Kidney tubule cell (primary cell): ENCODE data around the gene MCCC2.
"Not testable (repeated sequence)": the region's sequence is repeated elsewhere in the genome, so short reads cannot be mapped to it uniquely, and the experiment has no call there.

ENCODE experiments used
- DNase-seq: peaks from one replicate; pipeline ENCODE4 v3.0.0-alpha.2; 2018; ENCODE audit warnings: low spot score

MCCC2 gene

DNA sequence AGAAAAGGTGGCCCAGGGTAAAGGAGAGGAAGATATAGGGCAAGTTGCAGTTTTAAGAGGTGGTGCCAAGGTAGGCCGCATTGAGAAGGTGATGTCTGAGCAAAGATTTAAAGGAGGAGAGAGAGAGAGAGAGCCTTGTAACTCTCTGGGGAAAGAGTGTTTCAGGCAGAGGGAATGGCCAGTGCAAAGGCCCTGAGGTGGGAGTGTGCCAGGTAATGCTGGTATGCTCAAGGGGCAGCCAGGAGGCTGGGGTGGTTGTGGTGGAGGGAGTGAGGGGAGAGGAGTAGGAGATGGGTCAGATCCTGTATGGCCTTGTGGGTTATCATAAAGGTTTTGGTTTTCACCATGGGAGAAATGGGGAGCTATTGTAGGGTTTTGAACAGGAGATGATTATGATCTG lies 9.9 kb downstream of the MCCC2 start:
- DNase-seq = no peak

- no peak for DNase-seq
Measured at GRCh38 chr5:71600783-71601182, 13.6 kb downstream of the MCCC2 start.

DNA sequence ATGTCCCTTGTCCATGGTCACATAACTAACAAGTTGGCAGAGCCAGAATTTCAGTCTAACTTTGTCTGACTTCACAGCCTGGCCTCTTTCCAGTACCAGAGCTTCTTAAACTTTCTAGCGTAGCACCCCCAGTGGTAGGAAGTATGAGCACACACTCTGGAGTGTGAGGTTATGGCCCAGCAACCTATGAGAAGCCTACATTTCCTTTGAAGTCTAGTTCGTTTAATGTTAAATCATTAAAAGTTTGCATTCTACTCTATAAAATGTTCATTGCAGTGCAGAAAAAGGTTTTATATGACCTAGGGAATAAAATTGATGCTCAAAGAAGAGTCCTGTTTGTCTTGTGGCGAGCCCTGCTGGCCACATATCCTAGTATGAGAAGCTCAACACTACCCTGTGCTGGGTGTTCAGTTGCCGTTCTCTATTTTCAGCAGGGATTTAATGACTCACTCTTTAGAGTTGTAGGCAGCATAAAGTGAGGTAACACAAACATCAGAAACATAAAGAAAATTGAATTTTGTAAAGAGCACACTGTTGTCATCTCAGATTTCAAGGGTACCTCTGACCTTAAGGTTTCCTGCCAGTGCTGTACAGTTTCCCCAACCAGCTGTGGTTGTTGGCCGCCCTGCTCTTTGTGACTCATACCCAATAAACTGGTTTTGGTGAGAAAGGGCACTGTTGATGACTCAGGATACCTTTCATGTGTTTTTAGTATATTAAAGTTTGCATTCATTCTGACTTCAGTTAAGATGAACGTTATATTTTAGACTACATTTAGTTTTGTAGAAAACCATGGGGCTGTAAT lies 14.3 kb downstream of the MCCC2 start:
- DNase-seq = peak; percentile 86

DNA sequence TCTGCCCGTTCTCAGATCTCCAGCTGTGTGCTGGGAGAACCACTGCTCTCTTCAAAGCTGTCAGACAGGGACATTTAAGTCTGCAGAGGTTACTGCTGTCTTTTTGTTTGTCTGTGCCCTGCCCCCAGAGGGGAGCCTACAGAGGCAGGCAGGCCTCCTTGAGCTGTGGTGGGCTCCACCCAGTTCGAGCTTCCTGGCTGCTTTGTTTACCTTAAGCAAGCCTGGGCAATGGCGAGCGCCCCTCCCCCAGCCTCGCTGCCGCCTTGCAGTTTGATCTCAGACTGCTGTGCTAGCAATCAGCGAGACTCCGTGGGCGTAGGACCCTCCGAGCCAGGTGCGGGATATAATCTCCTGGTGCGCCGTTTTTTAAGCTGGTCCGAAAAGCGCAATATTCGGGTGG lies 22.8 kb downstream of the MCCC2 start:
- not testable (repeated sequence) for DNase-seq

DNA sequence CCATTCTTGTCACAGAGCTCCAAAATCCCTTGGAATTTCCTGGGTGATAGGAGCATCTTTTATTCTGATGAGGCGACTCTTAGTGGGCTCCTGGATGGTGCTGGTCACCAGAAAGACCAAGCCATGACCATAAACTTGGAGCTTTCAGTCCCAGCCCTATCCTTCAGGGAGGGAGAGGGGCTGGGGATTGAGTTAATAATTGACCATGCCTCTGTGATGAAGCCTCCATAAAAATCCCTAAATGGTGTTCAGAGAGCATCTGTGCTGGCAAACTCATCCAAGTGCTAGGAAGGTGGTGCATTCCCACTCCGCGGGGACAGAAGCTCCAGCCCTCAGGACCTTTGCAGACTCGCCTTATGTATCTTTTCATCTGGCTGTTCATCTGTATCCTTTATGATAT lies 28.7 kb downstream of the MCCC2 start:
- DNase-seq = no peak

DNA sequence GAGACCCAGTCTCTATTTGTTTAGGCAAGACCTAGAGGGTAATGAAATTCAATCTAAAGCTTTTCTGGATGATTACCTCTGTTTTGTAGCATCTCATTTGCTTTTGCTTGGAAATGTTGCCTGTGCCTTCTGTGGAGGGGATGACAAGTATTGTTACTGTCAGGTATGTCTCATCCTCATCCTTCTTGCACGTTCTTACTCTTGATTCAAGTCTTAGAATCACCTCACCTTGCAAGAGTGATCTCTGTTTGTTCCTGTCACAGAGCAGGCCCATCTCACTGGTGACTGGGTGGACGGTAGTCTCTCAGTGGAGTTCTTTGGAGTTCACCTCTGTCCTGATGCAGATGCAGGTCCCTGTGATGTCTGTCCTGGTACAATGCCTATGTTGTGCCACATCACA lies 33.5 kb downstream of the MCCC2 start:
- no peak for DNase-seq

- no peak for DNase-seq
Measured at GRCh38 chr5:71621268-71621667, 34.1 kb downstream of the MCCC2 start.

- no peak for DNase-seq
Measured at GRCh38 chr5:71621741-71622140, 34.6 kb downstream of the MCCC2 start.

DNA sequence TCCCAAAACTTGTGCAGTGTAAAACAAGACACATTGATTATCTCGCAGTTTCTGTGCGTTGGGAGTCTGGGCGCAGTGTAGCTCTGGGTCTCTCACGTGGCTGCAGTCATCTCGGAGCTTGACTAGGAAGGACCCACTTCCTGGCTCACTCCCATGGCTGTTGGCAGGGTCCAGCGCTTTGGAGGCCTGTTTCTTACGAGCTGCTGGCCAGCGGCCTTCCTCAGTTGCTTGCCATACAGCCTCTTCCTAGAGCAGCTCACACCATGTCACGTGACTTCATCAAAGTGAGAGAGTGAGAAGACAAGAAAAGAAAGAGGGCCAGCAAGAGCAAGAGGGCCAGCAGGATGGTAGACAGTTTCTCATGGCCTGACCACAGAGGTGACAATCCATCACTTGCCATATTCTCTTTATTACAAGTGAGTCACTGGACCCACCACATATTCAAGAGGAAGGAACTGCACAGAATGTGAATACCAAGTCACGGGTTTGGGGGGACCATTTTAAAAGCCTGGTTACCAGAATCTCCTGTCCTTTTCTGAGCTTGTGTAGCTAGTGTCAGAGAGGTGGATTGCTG lies 36.2 kb downstream of the MCCC2 start:
- no peak for DNase-seq

GRCh38 chr5:71629950-71630349 lies 42.8 kb downstream of the MCCC2 start:
- DNase-seq = no peak

GRCh38 chr5:71631070-71631469 lies 43.9 kb downstream of the MCCC2 start:
- no peak for DNase-seq

DNA sequence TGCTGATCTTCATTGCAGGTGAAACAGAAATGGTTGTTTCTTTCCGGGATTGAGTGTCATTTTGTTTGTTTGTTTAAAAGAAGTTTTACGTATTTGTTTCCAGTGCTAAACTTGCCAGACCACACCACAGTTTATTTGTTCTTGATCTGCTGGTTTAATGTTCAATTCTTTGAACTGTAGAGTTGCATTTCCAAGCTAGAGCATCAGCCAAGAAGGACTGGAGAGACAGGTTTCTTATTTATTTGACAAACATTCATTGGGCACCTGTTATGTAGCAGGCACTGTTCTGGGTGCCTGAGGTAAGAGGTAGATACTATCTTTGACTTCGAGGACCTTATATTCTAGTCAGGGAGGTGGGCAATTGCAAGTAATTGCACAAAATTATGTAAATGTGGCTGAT lies 45.0 kb downstream of the MCCC2 start:
- DNase-seq = no peak

GRCh38 chr5:71633255-71634155 lies 46.4 kb downstream of the MCCC2 start:
- no peak for DNase-seq

DNA sequence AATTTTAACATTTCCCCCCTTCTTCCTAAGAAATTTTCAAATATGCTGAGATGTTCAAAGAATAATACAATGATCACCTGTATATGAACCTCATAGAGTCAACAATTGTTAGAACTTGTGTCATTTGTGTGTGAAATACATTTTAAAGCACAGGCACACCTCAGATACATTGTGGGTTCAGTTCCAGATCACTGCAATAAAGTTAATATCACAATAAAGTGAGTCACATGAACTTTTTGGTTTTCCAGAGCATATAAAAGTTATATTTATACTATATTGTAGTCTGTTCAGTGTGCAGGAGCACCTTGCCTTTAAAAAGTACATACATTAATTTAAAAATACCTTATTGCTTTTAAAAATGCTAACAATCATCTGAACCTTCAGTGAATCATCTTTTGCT lies 50.0 kb downstream of the MCCC2 start:
- DNase-seq = no peak

DNA sequence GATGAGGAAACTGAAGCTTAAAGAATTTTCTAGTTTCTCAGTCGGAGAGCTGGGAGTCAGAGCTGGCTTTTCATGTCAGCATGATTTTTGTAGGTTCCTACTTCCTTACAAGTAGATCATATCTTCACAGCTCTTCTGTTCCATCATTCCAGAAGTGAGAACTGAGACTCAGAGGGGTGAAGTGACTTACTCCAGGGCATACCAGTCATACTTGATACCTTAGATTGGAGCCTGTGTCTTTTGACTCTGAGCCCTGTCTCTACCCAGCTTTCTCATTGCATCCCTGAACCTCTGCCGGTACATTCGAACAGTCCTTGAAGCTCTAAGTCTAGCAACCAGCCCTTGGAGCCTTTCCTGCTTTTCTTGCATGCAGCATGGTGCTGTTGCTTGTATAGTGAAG lies 53.3 kb downstream of the MCCC2 start:
- DNase-seq = no peak

GRCh38 chr5:71645030-71645429 lies 57.9 kb downstream of the MCCC2 start:
- DNase-seq = no peak

DNA sequence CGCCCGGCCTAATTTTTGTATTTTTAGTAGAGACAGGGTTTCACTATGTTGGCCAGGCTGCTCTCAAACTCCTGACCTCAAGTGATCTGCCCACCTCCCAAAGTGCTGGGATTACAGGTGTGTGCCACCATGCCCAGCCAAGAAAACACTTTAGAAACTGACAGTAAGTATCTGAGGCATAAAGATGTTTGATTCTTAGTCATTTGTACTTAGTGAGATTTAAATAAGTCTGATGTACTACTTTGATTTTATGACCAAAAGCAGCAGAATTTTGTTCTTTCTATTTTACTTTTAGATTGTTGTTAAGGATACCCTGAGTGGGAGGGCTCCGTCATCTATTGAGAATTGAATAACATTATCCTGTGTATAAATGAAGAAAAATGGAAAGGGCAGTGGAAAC lies 63.8 kb downstream of the MCCC2 start:
- not testable (repeated sequence) for DNase-seq

DNA sequence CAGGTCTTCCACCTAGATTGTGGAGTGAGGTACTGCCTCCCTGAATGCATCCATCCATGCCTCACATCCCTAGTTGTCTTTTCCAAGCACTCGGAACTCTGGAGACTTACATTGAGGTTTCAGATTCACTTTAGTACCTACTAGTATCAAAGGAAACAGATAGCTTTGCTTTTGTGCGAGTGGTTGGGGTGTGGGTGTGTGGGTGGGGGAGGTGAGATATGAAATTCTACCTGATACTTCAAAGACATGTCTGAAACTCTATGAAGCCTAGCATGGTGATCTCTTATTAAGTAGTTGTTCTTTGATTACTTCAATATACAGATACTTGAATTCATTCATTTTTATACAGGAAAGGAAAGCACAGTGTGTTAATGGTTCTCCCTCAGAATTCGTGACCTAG lies 64.4 kb downstream of the MCCC2 start:
- DNase-seq = no peak

- DNase-seq = no peak
Measured at GRCh38 chr5:71652349-71652748, 65.2 kb downstream of the MCCC2 start.

DNA sequence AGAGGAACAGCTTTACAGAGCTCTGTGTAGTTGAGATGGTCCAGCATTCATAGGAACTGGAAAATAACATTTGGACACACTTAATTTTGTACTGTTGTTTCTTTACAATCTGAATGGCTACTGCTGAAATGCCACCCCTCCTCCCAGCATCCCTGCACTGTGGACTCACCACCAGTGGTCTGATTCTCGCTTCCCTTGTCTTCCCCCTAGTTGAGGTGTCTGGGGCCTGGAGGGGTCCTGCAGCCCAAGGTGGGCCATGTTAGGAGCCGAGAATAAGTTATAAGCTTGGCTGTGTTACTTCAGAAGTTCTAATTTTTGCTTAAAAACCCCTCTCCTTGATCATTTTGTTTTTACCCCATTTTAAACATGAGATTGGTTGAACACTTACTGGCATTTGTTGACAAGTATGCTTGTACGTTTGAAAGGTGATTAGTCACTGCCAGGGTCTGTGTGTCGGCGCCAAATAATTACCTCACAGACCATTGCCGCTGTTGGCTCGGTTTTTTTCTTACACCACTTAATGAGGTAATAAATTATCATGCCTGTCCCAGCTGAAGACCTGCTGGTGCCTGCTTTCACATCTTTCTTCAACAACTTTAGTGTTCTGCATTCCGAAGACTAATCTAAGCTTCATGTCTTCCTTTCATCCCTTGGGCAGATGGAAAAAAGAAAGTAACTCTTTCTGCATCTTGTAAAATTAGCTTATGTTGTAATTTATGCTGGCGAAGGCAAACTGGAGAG lies 65.8 kb downstream of the MCCC2 start:
- DNase-seq = peak; percentile 21

GRCh38 chr5:71658916-71659662 lies 71.9 kb downstream of the MCCC2 start:
- DNase-seq = no peak
